GM08714 (cell line): ENCODE data around the gene P3H2.
"Not testable (repeated sequence)": the region's sequence is repeated elsewhere in the genome, so short reads cannot be mapped to it uniquely, and the experiment has no call there.

ENCODE experiments used
- H3K4me3 ChIP-seq: fragments of 200-500 bp; sonication (Bioruptor generic); 2 replicates; pipeline ENCODE4 v1.5.1; 2014; ENCODE audit warnings: mild to moderate bottlenecking, low read length, inconsistent platforms
- ZNF274 ChIP-seq: IDR thresholded peaks from 2 replicates; pipeline ENCODE4 v1.6.1; 2012; ENCODE audit warnings: mild to moderate bottlenecking, low read depth, low read length

The P3H2 gene, protein sequence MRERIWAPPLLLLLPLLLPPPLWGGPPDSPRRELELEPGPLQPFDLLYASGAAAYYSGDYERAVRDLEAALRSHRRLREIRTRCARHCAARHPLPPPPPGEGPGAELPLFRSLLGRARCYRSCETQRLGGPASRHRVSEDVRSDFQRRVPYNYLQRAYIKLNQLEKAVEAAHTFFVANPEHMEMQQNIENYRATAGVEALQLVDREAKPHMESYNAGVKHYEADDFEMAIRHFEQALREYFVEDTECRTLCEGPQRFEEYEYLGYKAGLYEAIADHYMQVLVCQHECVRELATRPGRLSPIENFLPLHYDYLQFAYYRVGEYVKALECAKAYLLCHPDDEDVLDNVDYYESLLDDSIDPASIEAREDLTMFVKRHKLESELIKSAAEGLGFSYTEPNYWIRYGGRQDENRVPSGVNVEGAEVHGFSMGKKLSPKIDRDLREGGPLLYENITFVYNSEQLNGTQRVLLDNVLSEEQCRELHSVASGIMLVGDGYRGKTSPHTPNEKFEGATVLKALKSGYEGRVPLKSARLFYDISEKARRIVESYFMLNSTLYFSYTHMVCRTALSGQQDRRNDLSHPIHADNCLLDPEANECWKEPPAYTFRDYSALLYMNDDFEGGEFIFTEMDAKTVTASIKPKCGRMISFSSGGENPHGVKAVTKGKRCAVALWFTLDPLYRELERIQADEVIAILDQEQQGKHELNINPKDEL

DNA sequence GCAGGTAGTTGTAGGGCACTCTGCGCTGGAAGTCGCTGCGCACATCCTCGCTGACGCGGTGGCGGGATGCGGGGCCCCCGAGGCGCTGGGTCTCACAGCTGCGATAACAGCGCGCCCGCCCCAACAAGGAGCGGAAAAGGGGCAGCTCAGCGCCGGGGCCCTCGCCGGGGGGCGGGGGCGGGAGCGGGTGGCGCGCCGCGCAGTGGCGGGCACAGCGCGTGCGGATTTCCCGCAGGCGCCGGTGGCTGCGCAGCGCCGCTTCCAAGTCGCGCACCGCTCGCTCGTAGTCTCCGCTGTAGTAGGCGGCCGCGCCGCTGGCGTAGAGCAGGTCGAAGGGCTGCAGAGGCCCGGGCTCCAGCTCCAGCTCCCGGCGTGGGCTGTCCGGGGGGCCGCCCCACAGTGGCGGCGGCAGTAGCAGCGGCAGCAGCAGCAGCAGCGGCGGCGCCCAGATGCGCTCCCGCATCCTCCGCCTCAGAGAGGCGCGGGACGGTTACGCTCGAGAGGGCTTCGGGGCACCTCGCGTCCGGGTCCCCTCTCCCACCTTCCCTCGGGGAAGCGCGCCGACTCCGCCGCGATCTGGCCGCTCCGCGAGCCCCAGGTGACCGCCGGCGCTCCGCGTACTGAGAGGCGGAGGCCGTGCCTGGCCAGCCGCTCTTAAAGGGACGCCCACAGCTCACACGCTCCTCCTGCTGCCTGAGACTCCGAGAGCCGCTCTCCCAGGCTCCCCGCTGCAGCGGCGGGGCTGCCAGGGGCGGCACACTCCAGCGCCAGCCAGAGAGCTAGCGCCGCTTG, at the start of gene P3H2:
Gene P3H2 (minus strand): TSS at position 629 of the 792 bp plus-strand sequence. CDS start 166 bp downstream, at position 463.
- TF ChIP-seq ZNF274 = no peak
- peak within 1 kb of the TSS; percentile 36; the same call in 1 of the 2 replicates for H3K4me3 ChIP-seq

DNA sequence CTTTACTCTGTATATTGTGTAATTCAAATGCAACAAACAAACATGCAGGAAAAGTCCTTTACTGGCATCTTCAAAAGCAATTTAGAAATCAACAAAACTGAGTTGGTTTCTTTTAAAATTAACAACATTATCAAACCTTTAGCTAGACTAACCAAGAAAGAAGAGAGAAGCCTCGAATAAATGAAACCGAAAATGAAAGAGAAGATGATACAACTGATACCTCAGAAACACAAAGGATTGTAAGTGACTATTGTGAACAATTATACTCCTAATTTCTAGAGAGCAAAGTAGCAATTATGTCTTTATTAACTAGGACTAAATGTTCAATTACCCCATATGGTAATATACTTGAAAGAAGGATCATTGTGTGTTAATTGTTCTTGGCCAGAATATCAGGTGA, 49.2 kb upstream of the P3H2 start:
- H3K4me3 ChIP-seq = no peak overlapping the region
- TF ChIP-seq ZNF274 = no peak

DNA sequence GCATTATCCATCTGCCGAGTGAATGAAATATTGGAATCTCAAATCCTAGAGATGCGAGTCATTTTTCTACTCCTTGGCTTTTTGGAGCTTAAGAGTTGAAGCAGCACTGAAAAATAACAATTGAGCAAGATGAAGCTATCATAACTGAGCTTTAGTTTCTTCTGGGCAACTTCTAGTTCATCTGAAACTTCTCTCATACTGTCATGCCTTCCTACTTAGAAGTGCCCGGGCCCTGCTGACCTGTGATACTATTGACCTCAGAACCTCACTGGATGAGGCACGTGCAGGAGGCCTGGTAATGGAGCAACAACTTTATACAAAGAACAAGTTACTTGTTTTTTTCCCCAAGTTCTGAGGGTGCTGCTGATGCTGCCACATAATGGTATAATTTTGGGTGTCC, 48.5 kb upstream of the P3H2 start:
- H3K4me3 ChIP-seq = no peak overlapping the region
- TF ChIP-seq ZNF274 = no peak

DNA sequence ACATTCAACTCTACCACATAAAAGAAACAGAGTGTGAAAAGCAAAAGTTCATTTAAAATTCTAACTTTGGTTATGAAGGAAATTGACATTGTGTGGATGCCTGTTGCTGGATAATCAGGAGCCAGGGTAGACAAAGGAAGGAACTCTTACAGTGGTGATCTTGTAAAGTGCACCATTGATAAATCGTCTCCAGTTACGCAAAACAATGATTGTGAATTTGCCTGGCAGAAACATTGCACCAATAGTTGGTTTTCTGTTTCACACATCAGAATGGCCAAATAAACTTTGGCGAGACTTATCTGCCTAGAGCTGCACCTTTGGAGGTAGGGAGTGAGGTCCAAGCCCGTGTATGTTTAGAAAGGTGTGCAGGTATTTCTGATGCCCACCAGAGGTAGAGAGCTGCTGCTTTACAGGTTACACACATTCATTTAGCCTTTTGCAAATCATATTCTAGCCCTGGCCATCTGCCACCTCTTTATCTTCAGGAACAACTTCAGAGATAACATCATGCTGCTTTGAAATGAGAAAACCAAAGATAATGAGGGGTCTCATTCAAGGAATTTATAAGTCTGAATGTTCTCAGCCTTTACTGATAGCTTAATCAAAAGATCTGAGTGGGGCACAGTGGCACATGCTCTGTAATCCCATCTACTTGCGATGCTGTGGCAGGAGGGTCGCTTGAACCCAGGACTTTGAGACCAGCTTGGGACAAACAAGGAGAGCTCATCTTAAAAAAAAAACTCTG, 47.4 kb upstream of the P3H2 start:
- no peak for TF ChIP-seq ZNF274
- no peak overlapping the region for H3K4me3 ChIP-seq

DNA sequence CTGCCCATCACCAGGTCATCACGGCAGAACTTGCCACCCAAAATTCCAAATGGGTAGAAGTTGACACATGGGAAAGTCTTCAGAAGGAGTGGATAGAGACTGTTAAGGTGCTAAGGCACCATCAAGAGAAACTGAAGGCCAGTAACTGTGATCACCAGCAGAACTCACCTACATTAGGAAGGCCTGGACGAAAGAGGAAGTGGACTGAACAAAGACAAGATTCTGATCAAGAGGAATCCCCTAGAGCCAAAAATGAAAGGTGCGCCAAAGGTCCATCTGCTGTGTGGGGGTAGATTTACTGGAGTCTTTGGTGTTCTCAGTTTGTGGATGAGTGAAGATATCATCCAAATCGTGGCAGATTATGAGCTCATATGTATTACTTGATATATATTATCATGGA, 46.3 kb upstream of the P3H2 start:
- H3K4me3 ChIP-seq = no peak overlapping the region
- no peak for TF ChIP-seq ZNF274

DNA sequence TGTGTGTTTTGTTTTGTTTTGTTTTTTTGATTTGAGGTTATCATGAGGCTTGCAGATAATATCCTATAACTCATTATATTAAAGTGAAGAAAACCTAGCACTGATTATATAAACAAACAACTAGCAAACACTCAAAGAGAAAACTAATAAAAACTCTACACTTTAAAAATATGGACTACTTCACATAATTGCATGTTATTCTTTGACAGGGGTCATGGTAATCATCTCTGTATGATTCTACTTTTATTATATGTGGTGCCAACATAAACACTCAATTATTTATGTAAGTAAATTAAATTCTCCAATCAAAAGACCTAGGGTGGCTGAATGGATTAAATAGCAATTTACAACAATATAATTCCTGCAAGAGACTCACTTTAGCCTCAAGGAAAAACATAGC, 44.6 kb upstream of the P3H2 start:
- no peak for TF ChIP-seq ZNF274
- H3K4me3 ChIP-seq = no peak overlapping the region

DNA sequence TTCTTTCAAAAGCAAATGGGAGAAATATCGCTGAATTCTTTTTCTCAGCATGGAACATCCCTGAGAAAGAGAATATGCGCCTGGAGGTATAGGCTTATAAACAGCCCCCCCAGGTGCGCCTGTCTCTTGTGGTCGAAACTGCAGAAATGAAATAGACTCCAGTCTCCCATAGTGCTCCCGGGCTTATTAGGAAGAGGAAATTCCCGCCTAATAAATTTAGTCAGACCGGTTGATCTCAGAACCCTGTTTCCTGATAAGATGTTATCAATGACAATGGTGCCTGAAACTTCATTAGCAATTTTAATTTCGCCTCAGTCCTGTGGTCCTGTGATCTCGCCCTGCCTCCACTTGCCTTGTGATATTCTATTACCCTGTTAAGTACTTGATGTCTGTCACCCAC, 41.3 kb upstream of the P3H2 start:
- H3K4me3 ChIP-seq = not testable (repeated sequence)

DNA sequence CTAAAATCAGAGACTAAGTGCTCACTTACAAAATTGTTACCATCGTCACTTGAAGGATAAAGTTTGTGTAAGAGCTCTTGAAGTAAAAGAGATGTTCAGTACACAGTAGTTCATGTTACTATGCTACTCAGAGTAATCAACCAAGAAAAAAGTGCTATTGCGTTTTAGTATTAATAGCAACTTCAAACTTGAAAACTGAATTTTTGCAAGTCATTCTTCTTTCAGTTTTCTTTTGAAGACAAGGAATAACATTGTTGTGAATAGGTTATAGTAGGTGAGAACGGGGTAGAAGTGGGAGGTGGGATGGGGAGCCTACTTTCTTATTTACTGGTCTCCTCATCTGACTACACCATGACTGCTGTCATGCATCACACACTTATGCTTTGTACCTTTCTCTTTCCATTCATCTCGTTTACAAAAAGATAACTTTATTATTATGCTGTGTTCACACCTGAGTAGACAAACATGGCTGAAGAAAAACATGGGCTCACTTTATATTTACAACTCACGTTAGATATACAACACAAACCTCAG, 39.3 kb upstream of the P3H2 start:
- TF ChIP-seq ZNF274 = no peak
- H3K4me3 ChIP-seq = no peak overlapping the region

DNA sequence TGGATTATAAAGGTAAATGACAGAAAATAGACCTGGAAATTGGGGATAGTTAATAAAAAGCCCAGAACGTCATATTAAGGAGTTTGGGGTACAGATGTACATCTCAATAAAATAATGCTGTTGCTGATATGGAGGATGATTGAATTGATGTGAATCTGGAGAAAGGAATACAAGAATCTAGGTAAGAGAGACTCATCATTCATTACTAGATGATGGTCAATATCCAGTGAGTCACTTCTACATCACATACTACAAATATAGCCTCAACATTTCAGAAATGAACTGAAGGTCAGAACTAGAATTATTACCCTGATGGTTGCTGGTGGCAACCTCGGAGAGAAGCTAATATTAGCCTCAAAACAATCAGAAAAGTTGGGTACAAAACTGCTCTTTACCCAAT, 37.6 kb upstream of the P3H2 start:
- no peak overlapping the region for H3K4me3 ChIP-seq
- TF ChIP-seq ZNF274 = no peak

DNA sequence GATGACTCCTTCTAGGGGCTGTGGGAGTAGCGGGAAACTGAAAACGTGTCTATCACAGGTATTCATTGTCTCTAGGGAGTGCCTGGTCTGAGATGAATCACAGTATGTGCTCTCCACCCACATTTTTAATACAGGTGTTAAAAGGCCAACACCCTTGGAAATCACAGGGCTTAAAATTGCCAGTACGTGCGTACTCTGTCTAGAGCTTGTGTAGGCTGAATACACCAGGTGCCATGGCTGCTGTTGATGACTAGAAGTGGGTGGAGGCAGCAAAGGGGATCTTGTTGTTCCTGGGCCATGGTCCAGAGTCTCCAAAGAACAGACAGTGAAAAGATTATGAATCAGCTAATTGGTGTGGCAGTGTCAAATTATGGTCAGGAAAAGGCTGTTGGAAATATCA, 35.1 kb upstream of the P3H2 start:
- no peak overlapping the region for H3K4me3 ChIP-seq
- TF ChIP-seq ZNF274 = no peak

DNA sequence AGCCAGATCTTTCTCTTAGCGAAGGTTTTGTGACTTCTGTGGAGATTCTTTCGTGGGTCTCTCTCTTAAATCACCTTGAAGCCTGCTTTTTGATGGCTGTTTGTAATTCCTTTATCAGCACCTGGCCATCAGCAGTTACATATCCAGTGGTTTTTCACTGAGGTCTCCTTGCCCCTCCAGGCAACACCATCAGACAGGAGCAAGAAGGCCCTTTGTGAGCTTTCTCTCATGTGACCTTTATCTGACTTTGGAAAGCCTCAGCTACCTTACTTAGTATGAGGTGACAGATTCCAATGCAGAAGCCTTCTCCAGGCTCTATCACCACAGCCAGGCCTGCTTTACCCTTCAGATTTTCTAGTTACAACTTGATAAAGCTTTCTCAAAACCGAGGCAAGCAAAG, 30.0 kb upstream of the P3H2 start:
- no peak overlapping the region for H3K4me3 ChIP-seq
- TF ChIP-seq ZNF274 = no peak

DNA sequence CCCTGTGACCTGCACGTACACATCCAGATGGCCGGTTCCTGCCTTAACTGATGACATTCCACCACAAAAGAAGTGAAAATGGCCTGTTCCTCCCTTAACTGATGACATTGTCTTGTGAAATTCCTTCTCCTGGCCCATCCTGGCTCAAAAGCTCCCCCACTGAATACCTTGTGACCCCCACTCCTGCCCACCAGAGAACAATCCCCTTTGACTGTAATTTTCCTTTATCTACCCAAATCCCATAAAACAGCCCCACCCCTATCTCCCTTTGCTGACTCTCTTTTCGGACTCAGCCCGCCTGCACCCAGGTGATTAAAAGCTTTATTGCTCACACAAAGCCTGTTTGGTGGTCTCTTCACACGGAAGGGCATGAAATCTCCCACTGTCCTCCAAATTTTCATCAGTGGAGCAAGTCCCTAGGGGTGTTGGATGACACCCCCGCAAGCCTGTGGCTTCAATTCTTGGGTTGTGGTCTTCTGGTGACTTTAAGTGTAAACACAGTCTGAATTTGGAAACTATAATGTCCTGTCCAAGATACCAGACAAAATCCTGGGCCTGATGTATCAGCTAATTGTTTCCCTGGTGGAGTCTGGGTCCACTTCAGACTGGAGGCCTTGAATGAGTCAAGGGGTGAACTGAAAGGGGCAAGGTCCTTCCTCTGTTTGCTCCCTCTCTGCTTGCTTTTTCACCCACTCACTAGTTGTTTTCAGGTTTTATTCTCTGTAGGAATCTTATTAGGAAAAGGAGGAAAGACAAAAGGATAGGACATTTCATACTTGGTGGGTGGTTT, 29.3 kb upstream of the P3H2 start:
- H3K4me3 ChIP-seq = not testable (repeated sequence)

DNA sequence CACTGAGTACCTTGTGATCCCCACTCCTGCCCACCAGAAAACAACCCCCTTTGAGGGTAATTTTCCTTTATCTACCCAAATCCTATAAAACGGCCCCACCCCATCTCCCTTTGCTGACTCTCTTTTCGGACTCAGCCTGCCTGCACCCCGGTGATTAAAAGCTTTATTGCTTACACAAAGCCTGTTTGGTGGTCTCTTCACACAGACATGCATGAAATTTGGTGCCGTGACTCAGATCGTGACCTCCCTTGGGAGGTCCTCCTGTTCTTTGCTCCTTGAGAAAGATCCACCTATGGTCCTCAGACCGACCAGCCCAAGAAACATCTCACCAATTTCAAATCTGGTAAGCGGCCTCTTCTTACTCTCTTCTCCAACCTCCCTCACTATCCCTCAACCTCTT, 24.1 kb upstream of the P3H2 start:
- H3K4me3 ChIP-seq = not testable (repeated sequence)
